NOMO-1 (cell line): Measurements from ENCODE around the gene NACC2.
"Not testable (repeated sequence)": the region's sequence is repeated elsewhere in the genome, so short reads cannot be mapped to it uniquely, and the experiment has no call there.

Experiments used
- DNase-seq, 2 experiments: peaks; one replicate each; lab custom pipeline; 2025; ENCODE audit not compliant: unreplicated experiment in 2 of 2; lab: John Stamatoyannopoulos, UW

Gene NACC2

DNA sequence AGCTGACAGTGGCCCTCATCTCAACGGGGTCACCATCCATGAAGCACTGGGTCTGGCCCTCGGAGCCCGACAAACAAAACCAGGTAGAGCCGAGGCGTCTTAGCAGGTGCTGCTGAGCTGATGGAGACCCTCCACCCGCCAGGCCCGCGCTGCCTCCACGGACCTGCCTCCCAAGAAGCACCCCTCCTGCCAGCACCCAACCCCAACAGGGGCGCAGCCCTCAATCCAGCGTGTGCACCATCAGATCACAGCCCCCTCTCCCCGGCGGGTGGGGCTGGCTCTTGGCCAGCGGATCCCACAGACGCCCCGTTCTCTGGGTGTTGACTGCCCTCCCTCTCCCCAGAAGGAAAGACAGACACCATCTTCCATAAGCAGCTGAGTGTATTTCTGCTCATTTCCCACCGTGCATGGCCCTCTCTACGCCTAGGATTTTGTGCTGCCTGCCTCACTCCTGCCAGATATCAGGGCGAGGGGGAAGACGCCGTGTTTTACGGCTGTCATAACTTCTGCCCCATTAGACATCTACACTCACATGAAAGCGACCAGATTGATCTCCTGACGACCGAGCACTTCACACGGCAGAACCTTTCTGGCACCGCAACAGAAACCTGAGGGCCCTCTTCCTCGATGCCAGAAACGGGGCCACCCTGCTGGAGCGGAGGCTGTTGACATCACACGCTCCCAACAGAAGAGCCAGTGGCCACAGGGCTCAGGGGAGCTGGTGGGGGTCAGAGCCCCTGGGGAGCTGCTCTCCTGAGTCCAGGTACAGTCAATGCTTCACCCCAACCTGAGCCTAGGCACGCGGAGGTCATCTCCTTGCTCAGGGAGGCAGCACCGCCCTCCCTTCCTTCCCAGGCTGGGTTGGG lies 12.4 kb downstream of the NACC2 start:
- no peak for DNase-seq

DNA sequence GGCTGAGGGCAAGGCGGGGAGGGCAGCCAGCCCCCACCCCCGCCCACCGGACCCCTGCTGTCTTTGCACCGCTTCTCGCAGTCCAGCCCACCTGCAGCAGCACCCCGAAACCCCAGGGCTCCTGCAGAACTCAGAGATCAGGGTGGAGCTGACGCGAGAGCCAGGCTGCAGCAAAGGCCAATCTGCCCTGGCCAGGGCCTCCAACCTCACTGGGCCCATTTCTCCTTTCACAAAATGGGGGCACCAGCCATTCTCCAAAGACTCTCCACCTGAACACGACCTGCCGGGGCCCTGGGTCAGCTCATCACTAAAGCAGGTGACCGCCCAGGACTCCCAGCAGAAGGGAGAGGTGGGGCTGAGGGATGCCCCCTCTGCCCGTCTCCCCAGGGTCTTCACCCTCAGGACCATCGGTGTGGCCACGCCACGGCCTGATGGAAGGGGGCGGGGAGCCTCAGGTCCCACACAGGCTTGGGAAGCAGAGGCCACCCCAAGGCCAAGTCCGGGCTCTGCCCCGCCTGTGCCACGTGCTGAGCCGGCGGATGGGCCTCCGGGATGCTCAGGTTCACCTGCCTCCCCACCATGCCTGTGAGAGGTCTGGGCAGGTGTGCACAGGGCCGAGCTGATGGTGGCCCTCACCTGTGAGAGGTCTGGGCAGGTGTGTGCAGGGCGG lies 13.1 kb downstream of the NACC2 start:
- DNase-seq: no peak

- no peak for DNase-seq
These were observed 13.8 kb downstream of the NACC2 start for GRCh38 chr9:136081113-136081825.

DNA sequence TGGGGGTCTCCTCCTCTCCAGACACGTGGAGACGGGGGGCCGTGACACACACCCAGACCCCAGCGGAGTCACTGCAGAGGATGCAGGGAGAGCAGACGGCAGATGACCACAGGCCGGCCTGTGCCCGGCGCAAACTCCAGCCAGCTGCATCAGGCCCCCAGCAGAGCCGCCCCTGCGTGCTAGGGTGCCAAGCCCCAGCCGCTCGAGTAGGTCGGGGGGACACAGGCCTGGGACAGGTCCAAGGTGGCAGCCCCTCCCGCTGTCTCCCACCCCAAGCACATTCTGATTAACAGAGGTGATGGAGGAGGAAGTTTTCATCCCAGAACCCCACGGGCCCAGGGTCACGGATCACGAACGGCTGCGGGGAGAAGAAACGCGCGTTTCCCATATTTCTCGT lies 14.4 kb downstream of the NACC2 start:
- no peak for DNase-seq

DNA sequence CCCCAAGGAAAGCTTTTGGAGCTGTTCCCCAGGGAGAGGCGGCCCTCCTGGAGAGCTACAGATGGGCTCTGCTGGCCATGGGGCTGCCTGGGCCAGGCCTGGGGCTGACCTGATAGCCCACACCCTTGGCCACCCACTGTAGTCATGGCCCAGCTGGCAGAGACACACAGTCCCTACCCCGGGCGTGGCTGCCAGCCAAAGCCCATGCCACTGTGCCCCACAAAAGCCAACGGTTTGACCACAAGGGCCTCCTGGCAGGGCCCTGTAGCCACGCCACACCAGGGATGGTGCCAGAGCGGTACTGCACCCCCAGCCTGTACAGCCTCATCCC lies 15.2 kb downstream of the NACC2 start:
- no peak for DNase-seq

- DNase-seq: no peak
These were observed 15.7 kb downstream of the NACC2 start for GRCh38 chr9:136079211-136079915.

- DNase-seq: no peak
These were observed 16.5 kb downstream of the NACC2 start for GRCh38 chr9:136078498-136079011.

GRCh38 chr9:136078024-136078423 lies 17.1 kb downstream of the NACC2 start:
- no peak for DNase-seq

GRCh38 chr9:136077491-136077890 lies 17.6 kb downstream of the NACC2 start:
- peak; percentile 55 to 56 for DNase-seq

DNA sequence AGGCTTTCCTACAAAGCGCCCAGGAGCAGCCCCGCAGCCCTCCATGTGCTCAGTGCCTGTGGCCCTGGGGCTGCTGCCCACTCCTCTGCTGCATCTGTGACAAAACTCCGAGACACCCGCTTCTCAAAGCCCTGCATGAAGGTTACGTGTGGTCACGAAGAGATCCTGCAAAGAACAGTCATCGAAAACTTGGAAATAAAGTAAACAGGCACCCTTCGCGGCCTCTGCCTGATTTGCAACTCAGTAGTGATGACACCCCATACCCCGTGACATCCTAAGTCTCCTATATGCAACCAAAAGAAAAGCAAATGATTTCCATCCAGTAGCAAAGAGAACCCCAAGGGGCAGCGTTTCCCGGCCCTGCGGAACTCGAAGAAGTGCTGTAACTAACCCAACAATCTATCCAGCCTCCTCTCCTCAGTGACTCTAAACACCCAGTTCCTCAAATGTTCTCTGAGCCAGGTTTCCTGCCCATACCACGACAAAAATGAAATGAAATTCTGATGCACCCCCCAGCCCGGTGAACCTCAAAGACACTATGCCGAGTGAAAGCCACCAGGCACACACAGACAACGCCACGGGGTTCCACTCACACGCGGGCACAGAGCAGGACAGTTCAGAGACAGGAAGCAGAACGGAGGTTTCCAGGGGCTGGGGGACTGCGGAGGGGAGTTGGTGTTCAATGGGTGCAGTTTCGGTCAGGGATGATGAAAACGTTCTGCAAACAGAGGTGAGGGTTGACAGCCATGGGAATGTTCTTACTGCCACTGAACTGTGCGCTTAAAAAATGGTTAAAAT lies 19.0 kb downstream of the NACC2 start:
- DNase-seq: peak; percentile 86 to 97

- DNase-seq: no peak
These were observed 19.8 kb downstream of the NACC2 start for GRCh38 chr9:136075134-136075841.

GRCh38 chr9:136074706-136075105 lies 20.4 kb downstream of the NACC2 start:
- no peak for DNase-seq

- no peak for DNase-seq
These were observed 32.2 kb downstream of the NACC2 start for GRCh38 chr9:136062657-136063439.

GRCh38 chr9:136061916-136062315 lies 33.2 kb downstream of the NACC2 start:
- not testable (repeated sequence) for DNase-seq

DNA sequence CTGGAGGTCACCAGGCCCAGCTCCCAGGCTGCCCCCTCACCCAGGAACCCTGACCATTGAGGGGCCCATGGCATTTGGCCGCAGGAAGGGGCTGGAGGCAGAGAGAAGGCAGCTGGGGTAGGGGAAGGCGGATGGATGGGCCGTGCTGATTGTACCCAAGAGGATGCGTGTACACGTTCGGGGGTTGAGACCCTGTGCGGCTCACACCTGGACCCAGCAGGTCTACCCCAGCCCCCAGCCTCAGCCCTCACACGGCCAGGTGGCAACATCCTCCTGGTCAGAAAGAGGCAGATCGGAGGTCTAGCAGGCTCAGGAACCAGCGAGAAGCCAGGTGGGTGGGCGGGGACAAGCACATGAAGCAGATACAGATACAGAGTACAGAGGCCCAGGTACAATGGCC lies 33.7 kb downstream of the NACC2 start:
- no peak for DNase-seq

- no peak for DNase-seq
These were observed 34.3 kb downstream of the NACC2 start for GRCh38 chr9:136060671-136061371.

DNA sequence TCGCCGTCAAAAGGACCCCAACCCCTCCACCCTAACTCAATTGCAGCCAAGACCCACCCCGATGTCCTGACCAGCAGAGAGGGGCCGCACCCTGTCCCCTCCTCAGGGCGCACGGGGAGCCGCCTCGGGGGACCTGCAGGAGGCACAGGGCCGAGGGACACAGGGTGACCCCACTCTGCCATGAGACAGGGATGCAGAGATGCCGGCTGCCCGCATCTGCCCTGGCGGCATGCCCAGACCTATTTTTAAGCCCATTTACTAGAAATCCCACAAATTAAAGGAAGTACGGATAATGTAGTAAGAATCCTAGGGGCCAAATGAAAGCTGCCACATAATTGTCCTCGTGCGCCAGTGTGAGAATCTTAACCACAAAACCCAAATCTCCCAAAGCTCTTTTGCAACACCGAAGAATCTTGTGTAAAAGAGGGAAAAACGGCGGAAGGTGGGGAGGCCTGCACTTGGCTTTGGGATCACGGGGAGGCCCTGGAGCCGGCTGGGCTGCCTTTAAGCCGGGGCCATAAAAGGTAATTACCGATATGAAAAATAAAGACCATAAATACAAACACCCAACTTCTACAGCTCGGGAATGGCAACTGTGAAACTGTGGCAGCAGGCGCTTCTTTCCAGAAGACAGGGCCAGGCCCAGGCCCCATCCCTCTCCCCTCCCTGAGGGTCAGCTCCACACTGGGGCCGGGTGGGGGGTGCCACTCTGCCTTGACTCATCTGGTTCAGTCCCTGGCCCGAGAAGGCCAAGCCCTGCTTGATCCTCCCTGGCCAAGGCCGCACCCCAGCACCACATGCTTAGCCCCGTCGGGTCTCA lies 35.0 kb downstream of the NACC2 start:
- DNase-seq: peak; percentile 62 to 63
